ENCODE data around the gene PXT1.
"Not testable (repeated sequence)": the region's sequence is repeated elsewhere in the genome, so short reads cannot be mapped to it uniquely, and the experiment has no call there.

The PXT1 gene

DNA sequence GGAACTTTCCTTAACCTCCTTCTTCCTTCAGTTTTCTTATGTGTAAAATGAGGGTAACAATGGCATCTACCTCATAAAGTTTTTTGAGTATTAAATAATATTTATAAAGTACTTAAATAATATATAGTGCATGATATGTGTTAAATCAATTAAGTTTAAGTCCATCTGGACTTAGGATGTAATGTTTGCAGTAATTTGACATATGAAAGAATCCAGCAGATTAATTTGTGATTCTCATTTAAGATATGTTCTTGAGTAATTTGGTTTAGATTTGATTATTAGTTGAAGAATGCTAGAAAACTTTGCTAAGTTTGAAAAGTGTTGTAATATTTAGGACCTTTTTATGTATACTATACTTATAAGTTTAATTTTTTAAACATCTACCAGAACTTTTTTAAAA, 18.3 kb upstream of the PXT1 start:
- no peak overlapping the region for H3K4me3 ChIP-seq (replicated peaks; ENCODE audit: insufficient read depth, low read length)
- no peaks in the 10 kb centered on the region for H3K27me3 ChIP-seq (ENCODE audit: insufficient read depth, poor library complexity, severe bottlenecking)
- DNase-seq (ENCODE audit: low read depth in 1 of 2, low spot score in 1 of 2), result no peak
- TF ChIP-seq POLR2AphosphoS5 (IDR thresholded peaks at IDR 0.05; ENCODE audit: low read depth), result no peak
- no peak for TF ChIP-seq GABPA (IDR thresholded peaks at IDR 0.05; ENCODE audit: low read depth)
- no peak for TF ChIP-seq SPI1 (IDR thresholded peaks at IDR 0.05; ENCODE audit: borderline replicate concordance, low read depth)
- TF ChIP-seq, protein P1, sequence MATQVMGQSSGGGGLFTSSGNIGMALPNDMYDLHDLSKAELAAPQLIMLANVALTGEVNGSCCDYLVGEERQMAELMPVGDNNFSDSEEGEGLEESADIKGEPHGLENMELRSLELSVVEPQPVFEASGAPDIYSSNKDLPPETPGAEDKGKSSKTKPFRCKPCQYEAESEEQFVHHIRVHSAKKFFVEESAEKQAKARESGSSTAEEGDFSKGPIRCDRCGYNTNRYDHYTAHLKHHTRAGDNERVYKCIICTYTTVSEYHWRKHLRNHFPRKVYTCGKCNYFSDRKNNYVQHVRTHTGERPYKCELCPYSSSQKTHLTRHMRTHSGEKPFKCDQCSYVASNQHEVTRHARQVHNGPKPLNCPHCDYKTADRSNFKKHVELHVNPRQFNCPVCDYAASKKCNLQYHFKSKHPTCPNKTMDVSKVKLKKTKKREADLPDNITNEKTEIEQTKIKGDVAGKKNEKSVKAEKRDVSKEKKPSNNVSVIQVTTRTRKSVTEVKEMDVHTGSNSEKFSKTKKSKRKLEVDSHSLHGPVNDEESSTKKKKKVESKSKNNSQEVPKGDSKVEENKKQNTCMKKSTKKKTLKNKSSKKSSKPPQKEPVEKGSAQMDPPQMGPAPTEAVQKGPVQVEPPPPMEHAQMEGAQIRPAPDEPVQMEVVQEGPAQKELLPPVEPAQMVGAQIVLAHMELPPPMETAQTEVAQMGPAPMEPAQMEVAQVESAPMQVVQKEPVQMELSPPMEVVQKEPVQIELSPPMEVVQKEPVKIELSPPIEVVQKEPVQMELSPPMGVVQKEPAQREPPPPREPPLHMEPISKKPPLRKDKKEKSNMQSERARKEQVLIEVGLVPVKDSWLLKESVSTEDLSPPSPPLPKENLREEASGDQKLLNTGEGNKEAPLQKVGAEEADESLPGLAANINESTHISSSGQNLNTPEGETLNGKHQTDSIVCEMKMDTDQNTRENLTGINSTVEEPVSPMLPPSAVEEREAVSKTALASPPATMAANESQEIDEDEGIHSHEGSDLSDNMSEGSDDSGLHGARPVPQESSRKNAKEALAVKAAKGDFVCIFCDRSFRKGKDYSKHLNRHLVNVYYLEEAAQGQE (IDR thresholded peaks at IDR 0.05; ENCODE audit: insufficient replicate concordance, low read depth), result no peak
- TF ChIP-seq, protein P2, sequence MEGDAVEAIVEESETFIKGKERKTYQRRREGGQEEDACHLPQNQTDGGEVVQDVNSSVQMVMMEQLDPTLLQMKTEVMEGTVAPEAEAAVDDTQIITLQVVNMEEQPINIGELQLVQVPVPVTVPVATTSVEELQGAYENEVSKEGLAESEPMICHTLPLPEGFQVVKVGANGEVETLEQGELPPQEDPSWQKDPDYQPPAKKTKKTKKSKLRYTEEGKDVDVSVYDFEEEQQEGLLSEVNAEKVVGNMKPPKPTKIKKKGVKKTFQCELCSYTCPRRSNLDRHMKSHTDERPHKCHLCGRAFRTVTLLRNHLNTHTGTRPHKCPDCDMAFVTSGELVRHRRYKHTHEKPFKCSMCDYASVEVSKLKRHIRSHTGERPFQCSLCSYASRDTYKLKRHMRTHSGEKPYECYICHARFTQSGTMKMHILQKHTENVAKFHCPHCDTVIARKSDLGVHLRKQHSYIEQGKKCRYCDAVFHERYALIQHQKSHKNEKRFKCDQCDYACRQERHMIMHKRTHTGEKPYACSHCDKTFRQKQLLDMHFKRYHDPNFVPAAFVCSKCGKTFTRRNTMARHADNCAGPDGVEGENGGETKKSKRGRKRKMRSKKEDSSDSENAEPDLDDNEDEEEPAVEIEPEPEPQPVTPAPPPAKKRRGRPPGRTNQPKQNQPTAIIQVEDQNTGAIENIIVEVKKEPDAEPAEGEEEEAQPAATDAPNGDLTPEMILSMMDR (IDR thresholded peaks at IDR 0.05; ENCODE audit: insufficient read depth, low read length), result no peak
- H3K27ac ChIP-seq (replicated peaks), result no peak overlapping the region

DNA sequence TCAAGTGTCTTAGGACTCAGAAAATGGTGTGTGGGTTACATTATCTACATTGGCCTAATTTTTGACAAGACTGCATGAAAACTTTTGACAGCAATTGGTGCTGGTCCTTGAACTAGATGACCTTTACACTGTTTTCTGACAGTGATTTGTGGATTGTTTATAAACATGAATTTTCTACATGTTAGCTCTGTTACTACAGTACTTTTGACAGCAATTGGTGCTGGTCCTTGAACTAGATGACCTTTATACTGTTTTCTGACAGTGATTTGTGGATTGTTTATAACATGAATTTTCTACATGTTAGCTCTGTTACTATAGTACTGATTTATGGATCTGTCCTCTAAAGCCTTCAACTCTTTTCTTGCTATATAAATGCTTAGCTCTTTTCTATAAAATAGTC, 16.8 kb upstream of the PXT1 start:
- no peaks in the 10 kb centered on the region for H3K27me3 ChIP-seq (ENCODE audit: insufficient read depth, poor library complexity, severe bottlenecking)
- no peak overlapping the region for H3K4me3 ChIP-seq (replicated peaks; ENCODE audit: insufficient read depth, low read length)
- no peak for DNase-seq (ENCODE audit: low read depth in 1 of 2, low spot score in 1 of 2)
- H3K27ac ChIP-seq (replicated peaks), result no peak overlapping the region
- TF ChIP-seq, protein P2 (IDR thresholded peaks at IDR 0.05; ENCODE audit: insufficient read depth, low read length), result no peak
- TF ChIP-seq SPI1 (IDR thresholded peaks at IDR 0.05; ENCODE audit: borderline replicate concordance, low read depth) (no peak), GABPA (IDR thresholded peaks at IDR 0.05; ENCODE audit: low read depth) (no peak), POLR2AphosphoS5 (IDR thresholded peaks at IDR 0.05; ENCODE audit: low read depth) (no peak)
- TF ChIP-seq, protein P1 (IDR thresholded peaks at IDR 0.05; ENCODE audit: insufficient replicate concordance, low read depth), result no peak

DNA sequence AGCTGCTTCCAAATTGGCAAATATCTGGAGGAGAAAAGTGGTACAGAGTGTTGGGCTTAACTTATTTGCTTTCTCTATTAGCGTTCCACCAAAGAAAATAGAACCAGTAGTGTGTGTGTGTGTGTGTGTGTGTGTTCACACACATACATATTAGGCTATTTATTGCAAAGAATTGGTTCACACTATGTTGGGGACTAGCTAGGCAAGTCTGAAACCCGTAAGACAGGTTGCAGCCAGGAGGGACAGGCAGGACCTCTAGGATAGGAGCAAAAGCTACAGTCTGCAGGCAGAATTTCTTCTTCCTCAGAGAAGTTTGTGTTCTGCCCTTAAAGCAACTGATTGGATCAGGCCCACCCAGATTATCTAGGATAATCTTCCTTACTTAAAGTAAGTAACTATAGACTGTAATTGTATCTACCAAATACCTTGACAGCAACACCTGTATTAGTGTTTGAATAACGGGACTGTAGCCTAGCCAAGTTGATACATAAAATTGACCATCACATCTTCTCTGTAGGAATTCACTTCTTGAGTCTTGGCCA, 12.9 kb upstream of the PXT1 start:
- no peak for TF ChIP-seq GABPA (IDR thresholded peaks at IDR 0.05; ENCODE audit: low read depth)
- TF ChIP-seq SPI1 (IDR thresholded peaks at IDR 0.05; ENCODE audit: borderline replicate concordance, low read depth), result no peak
- TF ChIP-seq, protein P2 (IDR thresholded peaks at IDR 0.05; ENCODE audit: insufficient read depth, low read length), result no peak
- TF ChIP-seq POLR2AphosphoS5 (IDR thresholded peaks at IDR 0.05; ENCODE audit: low read depth), result no peak
- TF ChIP-seq, protein P1 (IDR thresholded peaks at IDR 0.05; ENCODE audit: insufficient replicate concordance, low read depth), result no peak
- no peaks in the 10 kb centered on the region for H3K27me3 ChIP-seq (ENCODE audit: insufficient read depth, poor library complexity, severe bottlenecking)
- no peak for DNase-seq (ENCODE audit: low read depth in 1 of 2, low spot score in 1 of 2)
- H3K27ac ChIP-seq (replicated peaks), result no peak overlapping the region
- H3K4me3 ChIP-seq (replicated peaks; ENCODE audit: insufficient read depth, low read length), result no peak overlapping the region

DNA sequence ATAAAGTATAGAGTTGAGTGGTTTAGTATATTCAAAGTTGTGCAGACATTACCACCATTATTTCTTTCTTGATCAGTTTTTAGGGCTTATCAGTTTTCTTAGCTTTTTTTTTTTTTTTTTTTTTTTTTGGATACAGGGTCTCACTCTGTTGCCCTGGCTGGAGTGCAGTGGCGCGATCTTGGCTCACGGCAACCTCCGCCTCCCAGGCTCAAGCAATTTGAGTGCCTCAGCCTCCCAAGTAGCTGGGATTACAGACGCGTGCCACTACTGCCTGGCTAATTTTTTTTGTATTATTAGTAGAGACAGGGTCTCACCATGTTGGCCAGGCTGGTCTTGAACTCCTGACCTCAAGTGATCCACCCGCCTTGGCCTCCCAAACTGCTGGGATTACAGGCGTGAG, 10.2 kb upstream of the PXT1 start:
- not testable (repeated sequence) for DNase-seq (ENCODE audit: low read depth in 1 of 2, low spot score in 1 of 2); H3K27ac ChIP-seq (replicated peaks); H3K27me3 ChIP-seq (ENCODE audit: insufficient read depth, poor library complexity, severe bottlenecking); H3K4me3 ChIP-seq (replicated peaks; ENCODE audit: insufficient read depth, low read length)

DNA sequence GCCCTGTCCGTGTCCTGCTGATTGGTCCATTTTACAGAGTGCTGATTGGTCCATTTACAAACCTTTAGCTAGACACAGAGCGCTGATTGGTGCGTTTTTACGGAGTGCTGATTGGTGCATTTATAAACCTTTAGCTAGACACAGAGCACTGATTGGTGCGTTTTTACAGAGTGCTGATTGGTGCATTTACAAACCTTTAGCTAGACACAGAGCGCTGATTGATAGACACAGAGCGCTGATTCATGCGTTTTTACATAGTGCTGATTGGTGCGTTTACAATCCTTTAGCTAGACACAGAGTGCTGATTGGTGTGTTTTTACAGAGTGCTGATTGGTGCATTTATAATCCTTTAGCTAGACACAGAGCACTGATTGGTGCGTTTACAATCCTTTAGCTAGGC, 6.5 kb upstream of the PXT1 start:
- H3K4me3 ChIP-seq (replicated peaks; ENCODE audit: insufficient read depth, low read length); DNase-seq (ENCODE audit: low read depth in 1 of 2, low spot score in 1 of 2); H3K27me3 ChIP-seq (ENCODE audit: insufficient read depth, poor library complexity, severe bottlenecking); H3K27ac ChIP-seq (replicated peaks): not testable (repeated sequence)
